Uterus (tissue), 4 donors: Measurements from ENCODE around the gene DIO3. TPM values are rescaled to one million over a fixed set of nuclear protein-coding genes. Genes with fewer than 3 reads are reported as not detected.

Source experiments
- DNase-seq, 2 donors: peaks; one replicate each; pipeline ENCODE4 v3.0.0-alpha.2; 2019 to 2020
- H3K27ac ChIP-seq, 2 donors: fragments of 200-600 bp; sonication (generic); 1 replicate in 1 of 2; 2 replicates in 1 of 2; pipeline ENCODE4 v1.5.1; 2016 to 2018
- H3K27me3 ChIP-seq, 2 donors: fragments of 200-600 bp; sonication (generic); one replicate each; pipeline ENCODE4 v1.5.1; 2018 to 2019; ENCODE audit warnings: control low read depth in 1 of 2
- H3K36me3 ChIP-seq, 2 donors: fragments of 200-600 bp; sonication (generic); one replicate each; pipeline ENCODE4 v1.5.1; 2019; ENCODE audit warnings: control low read depth in 1 of 2
- H3K4me1 ChIP-seq, 2 donors: fragments of 200-600 bp; sonication (generic); one replicate each; pipeline ENCODE4 v1.5.1; 2018 to 2019; ENCODE audit warnings: control low read depth in 1 of 2
- H3K4me3 ChIP-seq, 2 donors: fragments of 200-600 bp; sonication (generic); 1 replicate in 1 of 2; 2 replicates in 1 of 2; pipeline ENCODE4 v1.5.1; 2018 to 2019; ENCODE audit warnings: mild to moderate bottlenecking in 1 of 2
- H3K9me3 ChIP-seq, 2 donors: fragments of 200-600 bp; sonication (generic); one replicate each; pipeline ENCODE4 v1.5.1; 2019; ENCODE audit warnings: control low read depth in 1 of 2
- POLR2A ChIP-seq, 2 donors: fragments of 450-650 bp; IDR thresholded peaks; one replicate each; pipeline ENCODE4 v1.6.1; 2016; ENCODE audit warnings: antibody characterized with exemption in 2 of 2, mild to moderate bottlenecking in 1 of 2, moderate library complexity in 1 of 2
- intact Hi-C: fragments of 100-400 bp; cut with DNase I; formaldehyde crosslinking; loops from one replicate; pipeline ENCODE4 v1.15.1; 2023; ENCODE audit warnings: low total_unique reads
- total RNA-seq, 4 donors: library from RNA; depleted of rRNA in 3 of 4; stranded (reverse); fragments of >200 nt in 3 of 4; gene quantifications; one replicate each; pipeline versions ENCODE4 v1.1.0 to v1.2.4, GENCODE V29; 2014 to 2023
- TF ChIP-seq, protein P1 (sequence below), 4 experiments: fragments of 200-600 bp in 2 of 4; fragments of 450-650 bp in 2 of 4; sonication (generic) in 2 of 4; IDR thresholded peaks; one replicate each; pipeline ENCODE4 v1.5.1; 2016 to 2019; ENCODE audit warnings: antibody characterized with exemption in 4 of 4, mild to moderate bottlenecking in 2 of 4, moderate library complexity in 1 of 4
- donor health status: DM: yes; HTN: yes; CAD: no.

The DIO3 gene
- total RNA-seq, 4 donors from 2014 or later, result 0.26 to 9.0 (median 5.5) TPM

DNA sequence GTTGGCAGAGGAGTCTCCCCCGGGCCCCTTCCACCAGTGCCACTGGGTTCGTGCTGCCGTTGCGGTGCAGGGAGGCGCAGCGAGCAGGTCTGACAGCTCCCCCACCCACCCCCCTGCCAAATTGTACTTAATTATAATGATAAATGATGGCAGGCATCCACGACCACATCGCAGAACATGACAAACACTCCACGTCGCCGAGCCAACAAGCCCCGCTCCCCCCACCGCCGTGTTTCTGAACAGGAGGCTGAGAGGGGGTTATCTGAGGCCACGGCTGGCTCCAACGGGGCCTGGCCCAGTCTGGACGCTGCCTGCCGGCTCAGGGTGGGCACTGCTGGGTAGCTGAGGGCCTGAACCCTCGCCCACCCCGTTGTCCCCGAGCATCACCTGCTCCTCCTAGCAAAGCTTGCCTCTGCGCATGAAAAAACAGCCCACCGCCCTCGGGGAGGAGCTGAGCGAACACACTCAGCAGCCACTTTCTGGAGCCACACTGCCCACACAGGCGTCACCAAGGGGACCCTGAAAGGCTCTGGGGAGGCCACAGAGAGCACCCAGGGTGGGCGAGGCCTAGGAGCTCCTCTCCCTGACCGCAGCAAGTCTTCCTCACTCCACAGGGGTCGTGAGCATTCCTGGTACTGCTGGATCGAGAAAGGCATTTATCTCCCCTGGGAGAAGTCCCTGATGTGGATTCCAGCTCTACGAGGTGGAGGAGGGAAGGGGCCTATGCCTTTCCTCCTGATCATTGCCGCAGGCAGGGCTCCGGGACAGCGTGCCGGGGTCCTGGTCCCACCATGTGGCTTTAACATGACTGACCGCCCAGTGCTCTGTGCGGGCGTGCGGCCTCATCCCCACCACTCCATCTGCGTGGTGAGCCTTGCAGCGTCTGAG lies 35.4 kb upstream of the DIO3 start:
- Histone ChIP-seq H3K9me3 (no peaks in the 10 kb centered on the region), H3K27me3 (no peaks in the 10 kb centered on the region), H3K27ac (no peak overlapping the region), H3K36me3 (no peaks in the 10 kb centered on the region), H3K4me1 (no peaks in the 10 kb centered on the region), H3K4me3 (no peak overlapping the region)
- no peak for DNase-seq
- no peak for TF ChIP-seq POLR2A (IDR thresholded peaks at IDR 0.05)
- TF ChIP-seq, protein P1, sequence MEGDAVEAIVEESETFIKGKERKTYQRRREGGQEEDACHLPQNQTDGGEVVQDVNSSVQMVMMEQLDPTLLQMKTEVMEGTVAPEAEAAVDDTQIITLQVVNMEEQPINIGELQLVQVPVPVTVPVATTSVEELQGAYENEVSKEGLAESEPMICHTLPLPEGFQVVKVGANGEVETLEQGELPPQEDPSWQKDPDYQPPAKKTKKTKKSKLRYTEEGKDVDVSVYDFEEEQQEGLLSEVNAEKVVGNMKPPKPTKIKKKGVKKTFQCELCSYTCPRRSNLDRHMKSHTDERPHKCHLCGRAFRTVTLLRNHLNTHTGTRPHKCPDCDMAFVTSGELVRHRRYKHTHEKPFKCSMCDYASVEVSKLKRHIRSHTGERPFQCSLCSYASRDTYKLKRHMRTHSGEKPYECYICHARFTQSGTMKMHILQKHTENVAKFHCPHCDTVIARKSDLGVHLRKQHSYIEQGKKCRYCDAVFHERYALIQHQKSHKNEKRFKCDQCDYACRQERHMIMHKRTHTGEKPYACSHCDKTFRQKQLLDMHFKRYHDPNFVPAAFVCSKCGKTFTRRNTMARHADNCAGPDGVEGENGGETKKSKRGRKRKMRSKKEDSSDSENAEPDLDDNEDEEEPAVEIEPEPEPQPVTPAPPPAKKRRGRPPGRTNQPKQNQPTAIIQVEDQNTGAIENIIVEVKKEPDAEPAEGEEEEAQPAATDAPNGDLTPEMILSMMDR (IDR thresholded peaks at IDR 0.05), result no peak
- intact Hi-C loops, result no loop called here

DNA sequence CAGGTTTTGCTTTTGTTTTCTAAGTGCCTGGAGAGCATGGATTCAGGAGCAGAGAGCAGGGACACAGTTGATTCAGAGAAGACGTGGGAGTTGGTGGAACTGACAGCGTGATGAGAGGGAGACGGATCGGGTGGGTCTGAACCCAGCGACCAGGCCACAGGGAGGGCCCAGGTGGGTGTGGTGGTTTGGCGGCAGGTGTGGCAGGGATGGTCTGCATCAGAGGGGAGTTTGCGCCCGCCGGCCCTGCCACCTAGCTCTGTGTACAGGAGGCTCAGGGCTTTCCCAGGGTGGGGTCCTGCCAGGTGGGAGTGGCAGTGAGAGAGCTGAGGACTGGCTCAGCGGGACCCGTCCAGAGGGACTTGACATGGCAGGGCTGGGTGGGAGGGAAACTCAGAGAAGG lies 33.3 kb upstream of the DIO3 start:
- TF ChIP-seq POLR2A (IDR thresholded peaks at IDR 0.05), result no peak
- TF ChIP-seq, protein P1 (IDR thresholded peaks at IDR 0.05), result no peak
- H3K4me1 ChIP-seq, result no peaks in the 10 kb centered on the region
- H3K36me3 ChIP-seq, result no peaks in the 10 kb centered on the region
- no peak for DNase-seq
- intact Hi-C loops, result no loop called here
- no peaks in the 10 kb centered on the region for H3K27me3 ChIP-seq
- no peak overlapping the region for H3K4me3 ChIP-seq
- H3K9me3 ChIP-seq, result no peaks in the 10 kb centered on the region
- no peak overlapping the region for H3K27ac ChIP-seq

DNA sequence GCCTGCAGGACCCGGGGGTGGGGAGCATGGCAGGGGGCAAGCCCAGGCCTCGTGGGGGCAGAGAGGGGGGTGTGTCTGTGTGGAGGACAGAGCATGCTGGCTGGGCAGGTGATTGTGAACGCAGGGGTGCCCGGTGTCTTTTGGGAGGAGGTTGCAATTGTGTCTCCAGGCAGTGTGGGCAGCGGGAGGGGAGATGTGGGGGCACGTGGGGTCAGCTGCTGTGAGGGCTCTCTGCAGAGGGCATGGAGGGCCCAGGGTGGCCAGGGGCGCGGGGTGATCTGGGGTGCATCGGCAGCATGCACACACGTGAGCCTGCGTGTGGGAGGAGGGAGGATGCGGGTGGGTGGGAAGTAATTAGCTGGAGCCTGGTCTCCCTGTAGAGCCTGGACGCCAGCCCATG lies 32.2 kb upstream of the DIO3 start:
- no peak for DNase-seq
- no peak for TF ChIP-seq POLR2A (IDR thresholded peaks at IDR 0.05)
- TF ChIP-seq, protein P1 (IDR thresholded peaks at IDR 0.05), result no peak
- Histone ChIP-seq H3K27me3 (no peaks in the 10 kb centered on the region), H3K4me1 (no peaks in the 10 kb centered on the region), H3K27ac (no peak overlapping the region), H3K36me3 (no peaks in the 10 kb centered on the region), H3K4me3 (no peak overlapping the region), H3K9me3 (no peaks in the 10 kb centered on the region)
- intact Hi-C loops, result no loop called here

DNA sequence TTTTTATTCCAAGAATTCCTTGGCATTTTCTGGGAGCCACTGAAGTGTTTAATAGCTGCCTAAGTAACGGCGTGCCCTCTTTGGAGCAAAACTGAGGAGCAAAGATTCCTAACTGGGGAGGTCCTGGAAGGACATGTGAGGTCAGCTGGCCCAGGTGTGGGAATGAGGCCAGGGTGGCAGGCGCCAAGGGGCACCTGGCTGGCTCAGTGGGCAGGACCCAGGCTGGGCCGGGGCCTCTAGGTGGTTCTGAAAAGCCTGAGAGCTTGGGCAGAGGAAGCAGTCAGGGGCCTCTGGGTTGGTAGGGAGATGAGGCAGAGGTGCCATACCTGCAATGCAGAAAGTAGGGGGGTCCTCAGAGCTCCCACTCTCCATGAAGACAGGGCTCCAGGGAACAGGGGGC lies 27.1 kb upstream of the DIO3 start:
- TF ChIP-seq, protein P1 (IDR thresholded peaks at IDR 0.05), result no peak
- TF ChIP-seq POLR2A (IDR thresholded peaks at IDR 0.05), result no peak
- H3K4me3 ChIP-seq, result no peak overlapping the region
- intact Hi-C loops, result no loop called here
- H3K9me3 ChIP-seq, result no peaks in the 10 kb centered on the region
- H3K27me3 ChIP-seq, result no peaks in the 10 kb centered on the region
- no peaks in the 10 kb centered on the region for H3K36me3 ChIP-seq
- no peak overlapping the region for H3K27ac ChIP-seq
- no peak for DNase-seq
- no peaks in the 10 kb centered on the region for H3K4me1 ChIP-seq

DNA sequence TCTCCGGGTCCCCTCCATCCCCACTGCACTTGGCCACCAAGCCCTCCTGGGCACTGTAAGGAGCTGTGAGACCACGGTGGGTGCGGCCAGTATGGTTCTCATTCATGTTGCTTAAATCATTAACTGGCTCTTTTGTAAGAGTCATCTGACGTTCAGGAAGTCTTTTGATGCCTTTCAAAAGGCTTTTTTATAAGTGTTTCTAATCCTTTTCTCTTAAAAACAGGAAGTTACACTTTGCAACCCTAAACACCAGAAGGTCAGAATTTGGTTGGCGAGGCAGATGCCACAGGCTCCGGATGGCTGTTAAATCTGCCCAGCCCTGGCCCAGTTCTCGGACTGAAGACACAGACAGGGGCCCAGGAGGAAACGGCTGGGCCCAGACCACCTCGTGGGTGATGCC lies 26.1 kb upstream of the DIO3 start:
- Histone ChIP-seq H3K4me3 (no peak overlapping the region), H3K4me1 (no peaks in the 10 kb centered on the region), H3K27me3 (no peaks in the 10 kb centered on the region), H3K9me3 (no peaks in the 10 kb centered on the region), H3K36me3 (no peaks in the 10 kb centered on the region), H3K27ac (no peak overlapping the region)
- no peak for TF ChIP-seq POLR2A (IDR thresholded peaks at IDR 0.05)
- TF ChIP-seq, protein P1 (IDR thresholded peaks at IDR 0.05), result no peak
- DNase-seq, result no peak
- intact Hi-C loops, result no loop called here
